HG03469 (cell line): ENCODE results near the gene GOLPH3.
"Not testable (repeated sequence)": the region's sequence is repeated elsewhere in the genome, so short reads cannot be mapped to it uniquely, and the experiment has no call there.

Experiments used
- ATAC-seq: cut with Tn5 transposase; IDR thresholded peaks from one replicate; pipeline ENCODE4 v1.9.1; 2021; ENCODE audit warnings: mild to moderate bottlenecking, moderate library complexity, moderate number of reproducible peaks; ENCODE audit not compliant: unreplicated experiment

Gene GOLPH3

DNA sequence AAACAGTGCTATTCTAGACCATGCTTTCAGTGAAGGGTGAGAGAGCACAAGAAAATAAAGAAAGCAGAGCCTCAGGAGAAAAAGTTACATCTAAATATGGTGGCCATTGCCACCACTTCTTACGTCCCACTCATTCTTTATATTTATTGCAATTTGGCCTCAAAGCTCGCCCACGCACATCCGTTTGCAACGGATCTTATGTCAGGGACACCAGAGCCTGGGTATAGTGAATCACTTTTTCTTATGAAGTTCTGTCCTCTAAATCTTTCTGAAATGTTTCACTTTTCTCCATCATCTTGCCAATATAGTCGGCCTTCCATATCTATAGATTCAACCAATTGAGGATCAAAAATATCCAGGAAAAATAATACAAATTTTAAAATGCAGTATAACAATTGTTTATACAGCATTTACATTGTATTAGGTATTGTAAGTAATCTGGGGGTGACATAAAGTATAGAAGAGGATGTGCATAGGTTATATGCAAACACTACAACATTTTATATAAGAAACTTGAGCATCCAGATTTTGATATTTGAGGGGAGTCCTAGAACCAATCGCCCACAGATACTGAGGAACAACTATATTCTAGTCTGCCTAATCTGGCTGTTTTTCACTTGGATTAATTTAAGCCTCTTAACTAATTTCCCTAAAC is 35.2 kb downstream of the GOLPH3 start:
- ATAC-seq: no peak

DNA sequence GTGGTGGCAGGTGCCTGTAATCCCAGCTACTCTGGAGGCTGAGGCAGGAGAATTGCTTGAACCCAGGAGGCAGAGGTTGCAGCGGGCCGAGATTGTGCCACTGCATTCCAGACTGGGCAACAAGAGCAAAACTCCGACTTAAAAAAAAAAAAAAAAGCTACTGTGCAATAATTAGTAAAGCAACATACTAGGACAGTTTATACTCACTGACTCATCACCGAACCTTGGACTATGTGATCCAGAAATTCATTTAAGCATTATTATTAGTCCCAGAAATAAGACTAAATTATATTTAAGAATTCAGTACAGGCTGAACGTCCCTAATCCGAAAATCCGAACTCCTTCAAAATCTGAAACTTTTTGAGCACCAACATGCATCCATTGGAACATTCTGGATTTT is 37.8 kb downstream of the GOLPH3 start:
- ATAC-seq: no peak

DNA sequence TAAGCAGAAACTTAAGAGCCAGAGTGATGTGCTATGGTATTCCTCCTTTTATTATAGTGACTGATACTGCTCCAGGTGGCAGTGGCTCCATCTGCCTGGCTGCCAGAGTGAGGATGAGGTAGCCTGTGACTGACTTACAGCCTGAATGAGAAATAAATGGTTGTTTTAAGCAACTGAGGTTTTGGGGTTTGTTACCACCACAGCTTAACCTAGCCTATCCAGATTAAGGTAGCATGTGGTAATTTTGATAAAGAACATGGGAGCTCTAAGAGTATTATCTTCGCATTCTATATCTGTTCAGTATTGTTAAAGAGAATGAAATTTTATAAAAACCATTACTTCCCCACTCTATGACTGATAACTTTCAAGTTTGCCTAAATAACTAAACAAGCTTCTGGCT is 39.0 kb downstream of the GOLPH3 start:
- ATAC-seq: no peak

DNA sequence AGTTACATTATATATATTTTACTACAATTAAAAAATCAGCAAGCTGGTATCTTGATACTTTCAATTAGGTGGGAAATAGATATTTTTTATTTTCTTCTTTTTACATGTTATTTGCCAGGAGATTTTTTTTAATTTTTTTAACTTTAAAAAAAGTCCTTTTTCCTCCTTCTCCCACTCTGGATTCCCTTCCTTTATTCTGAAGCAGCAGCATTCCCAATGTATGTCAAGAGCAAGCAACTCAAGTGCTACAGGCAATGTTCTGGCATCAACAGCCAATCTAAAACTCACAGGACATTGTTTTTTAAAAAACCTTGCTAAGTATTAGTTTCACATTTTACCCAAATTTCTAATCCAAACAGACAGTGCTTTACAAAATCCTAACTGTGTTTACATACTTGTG is 41.4 kb downstream of the GOLPH3 start:
- ATAC-seq: no peak

DNA sequence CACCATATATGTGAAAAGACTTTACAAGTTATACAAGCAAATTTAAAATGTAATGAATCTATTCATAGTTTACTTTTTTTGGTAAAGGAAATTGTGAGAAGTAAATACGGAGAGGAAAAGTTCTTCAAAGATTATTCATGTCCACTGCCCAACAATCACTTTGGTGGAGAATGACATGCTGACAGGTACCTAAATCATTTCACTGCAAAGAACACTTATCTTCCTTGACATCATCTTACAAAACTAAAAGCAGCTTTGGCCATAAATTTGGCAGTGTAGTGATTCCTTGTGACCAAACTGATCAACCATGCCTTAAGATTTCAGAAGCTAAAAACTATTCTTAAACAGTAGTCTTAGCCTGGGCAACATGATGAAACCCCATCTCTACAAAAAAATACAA is 42.5 kb downstream of the GOLPH3 start:
- ATAC-seq: no peak

DNA sequence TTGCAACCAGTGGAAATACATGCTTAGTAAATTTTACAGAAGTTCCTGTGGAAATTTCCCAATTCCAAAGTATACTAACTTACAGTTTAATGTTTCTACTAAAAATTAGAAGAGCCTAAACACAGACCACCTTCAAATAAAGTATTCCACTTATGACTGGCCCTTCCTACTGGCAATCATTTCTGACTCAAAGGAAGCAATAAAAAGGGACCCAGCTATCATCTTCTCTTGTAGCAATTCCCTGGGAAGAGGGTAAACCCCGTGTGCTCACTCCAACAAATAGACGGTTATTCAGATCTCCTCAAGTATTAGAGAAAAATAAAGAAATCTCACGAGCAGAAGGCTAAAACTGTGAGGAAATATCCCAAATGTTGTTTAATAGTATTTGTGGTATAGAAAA is 43.3 kb downstream of the GOLPH3 start:
- ATAC-seq: no peak

DNA sequence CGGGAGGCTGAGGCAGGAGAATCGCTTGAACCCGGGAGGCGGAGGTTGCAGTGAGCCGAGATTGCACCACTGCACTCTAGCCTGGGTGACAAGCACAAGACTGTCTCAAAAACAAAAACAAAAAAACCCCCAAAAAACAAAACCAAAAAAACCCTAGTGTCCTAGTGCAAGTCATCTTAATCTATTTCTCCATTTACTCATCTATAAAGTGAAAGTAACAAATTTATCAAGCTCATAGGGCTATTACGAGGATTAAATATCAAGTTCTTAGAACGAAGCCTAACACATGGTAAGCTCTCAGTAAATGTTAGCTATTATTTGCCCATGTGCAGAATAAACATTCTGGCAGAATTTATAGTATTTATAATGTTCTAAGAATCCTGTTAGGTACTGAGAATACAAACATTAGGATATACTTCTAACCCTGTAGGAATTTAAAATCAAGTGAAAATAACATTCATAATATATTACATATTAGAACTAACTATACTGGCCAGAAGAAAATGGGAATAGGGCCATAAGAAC is 45.0 kb downstream of the GOLPH3 start:
- no peak for ATAC-seq

DNA sequence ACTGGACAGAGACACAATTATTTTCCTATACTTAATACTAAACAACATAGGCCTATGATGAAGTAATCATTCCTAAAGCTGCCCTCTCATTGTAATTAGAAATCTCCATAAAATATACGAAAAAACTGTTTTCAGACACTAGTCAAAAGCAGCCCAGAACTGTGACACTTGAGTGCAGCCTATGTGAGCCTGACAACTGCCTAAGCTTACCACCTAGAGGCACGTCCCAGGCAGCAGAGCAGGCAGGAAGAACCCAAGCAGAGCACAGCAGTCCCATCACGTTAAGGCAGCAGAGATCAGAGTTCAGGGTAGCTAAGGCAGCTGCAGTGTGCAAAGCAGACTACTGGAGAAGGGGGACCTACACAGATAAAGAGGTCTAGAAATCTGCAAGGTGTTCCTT is 46.4 kb downstream of the GOLPH3 start:
- no peak for ATAC-seq

DNA sequence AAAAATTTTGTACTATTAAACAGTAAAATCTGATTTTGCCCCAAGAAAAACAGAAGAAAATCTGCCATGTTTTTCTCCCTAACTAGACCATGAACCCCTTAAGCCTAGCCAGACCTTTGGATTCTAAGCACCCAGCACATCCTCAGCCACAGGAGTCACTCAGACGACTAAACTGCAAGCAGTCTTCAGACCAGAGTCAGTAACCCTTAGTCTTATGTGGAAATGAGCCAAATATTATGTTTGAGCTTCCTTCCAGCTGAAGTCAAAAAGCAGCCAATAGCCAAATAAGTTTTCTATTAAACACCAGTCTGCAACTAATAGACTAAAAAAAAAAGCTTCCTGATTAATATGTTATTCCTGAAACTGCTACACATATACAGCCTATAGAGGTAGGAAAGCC is 47.4 kb downstream of the GOLPH3 start:
- no peak for ATAC-seq

DNA sequence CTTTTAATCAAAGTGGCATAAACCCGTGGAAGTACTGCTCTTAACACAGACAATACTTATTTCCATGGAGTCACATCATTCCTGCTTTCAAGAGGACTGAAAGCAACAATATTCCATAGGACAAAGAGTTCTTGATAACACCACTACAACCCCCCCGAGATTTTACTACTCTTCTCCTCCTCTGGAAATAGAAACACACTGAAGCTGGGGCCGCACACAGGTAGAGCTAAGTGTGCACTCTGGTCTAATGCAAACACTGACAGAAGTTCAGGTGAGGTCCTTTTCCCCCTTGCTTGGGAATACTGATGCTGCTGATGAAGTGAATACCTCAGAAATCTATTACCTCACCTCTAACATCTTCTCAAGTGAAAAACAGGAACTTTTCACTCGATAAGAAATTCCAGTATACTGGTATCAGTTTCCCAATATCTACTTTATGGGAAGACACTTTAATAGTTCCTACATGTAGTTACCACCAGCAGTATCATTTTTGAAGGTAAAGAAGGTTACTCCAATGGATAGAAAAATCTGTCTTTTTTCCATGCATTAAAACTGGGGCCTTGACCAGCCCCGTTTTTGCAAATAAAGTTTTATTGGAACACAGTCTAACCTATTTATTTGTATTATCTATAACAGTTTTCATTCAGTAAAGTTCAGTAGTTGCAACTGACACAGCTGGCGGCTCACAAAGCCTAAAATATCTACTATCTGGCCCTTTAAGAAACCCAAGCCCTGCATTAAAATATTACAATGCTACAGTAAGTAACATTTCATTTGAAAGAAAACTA is 50.0 kb downstream of the GOLPH3 start:
- ATAC-seq: no peak

DNA sequence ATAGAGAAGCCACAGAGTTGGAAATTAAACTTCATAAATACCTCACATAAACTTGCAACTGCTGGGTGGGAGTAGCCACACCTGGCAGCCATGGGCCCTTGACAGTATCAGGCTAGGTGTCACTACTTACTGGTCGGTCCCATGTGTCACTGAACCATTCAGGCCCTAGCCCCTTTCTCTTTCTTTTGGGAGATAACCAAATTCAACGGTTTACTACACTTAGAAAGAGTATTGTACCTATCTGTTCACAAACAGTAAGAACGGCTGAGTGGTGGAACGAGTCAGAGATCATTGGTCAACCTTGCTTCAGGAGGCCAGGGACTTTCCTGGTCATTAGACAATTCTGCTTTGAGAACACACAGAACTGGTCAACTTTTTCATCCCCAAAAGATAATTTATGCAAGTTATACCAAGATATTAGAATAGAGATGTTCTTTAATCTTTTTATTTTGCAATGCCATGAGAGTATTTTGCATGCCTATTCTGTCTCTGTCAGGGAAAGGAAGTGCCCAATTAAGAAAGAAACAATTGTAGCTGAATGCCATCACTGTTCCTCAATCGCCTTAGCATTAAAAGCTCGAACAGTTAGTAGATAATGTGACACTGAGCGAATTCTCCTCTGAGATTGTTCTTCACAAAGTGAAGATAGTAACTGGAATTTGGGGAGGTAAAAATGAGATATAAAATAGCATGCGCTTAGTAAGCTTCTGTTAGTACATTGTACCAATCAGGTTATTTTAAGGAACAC is 50.9 kb downstream of the GOLPH3 start:
- ATAC-seq: no peak

DNA sequence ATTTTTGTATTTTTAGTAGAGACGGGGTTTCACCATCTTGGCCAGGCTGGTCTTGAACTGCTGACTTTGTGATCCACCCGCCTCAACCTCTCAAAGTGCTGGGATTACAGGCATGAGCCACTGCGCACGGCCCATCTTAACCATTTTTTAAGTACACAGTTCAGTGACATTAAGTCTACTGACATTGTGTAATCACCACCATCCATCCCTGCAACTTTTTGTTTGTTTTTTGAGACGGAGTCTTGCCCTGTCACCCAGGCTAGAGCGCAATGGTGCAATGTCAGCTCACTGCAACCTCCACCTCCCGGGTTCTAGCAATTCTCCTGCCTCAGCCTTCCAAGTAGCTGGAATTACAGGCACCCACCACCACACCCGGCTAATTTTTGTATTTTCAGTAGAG is 55.2 kb downstream of the GOLPH3 start:
- ATAC-seq: not testable (repeated sequence)

DNA sequence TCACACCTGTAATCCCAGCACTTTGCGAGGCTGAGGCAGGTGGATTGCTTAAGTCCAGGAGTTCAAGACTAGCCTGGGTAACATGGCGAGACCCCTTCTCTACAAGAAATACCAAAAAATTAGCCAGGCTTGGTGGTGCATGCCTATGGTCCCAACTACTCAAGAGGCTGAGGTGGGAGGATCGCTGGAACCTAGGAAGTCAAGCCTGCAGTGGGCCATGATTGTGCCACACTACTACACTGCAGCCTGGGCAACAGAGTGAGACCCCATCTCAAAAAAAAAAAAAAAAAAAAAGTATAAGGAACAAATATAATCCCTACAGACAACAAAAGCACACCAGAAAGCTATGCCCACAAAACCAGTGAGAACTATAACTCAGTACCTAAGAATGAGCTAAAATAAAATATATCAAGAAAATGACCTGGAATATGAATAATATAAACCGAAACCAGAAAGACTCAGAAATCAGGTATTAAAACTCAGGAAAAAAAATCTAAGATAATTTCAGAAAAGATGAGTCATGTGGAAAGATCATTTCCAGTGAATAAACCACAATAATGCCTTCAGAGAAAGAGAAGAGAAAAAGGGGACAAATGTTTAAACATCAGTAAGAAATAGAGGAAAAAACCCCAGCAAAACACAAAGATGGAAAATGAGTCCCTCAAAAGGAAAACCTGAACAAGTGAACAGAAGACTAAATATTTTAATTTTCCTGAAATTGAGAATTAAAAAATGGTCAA is 57.4 kb downstream of the GOLPH3 start:
- ATAC-seq: no peak

DNA sequence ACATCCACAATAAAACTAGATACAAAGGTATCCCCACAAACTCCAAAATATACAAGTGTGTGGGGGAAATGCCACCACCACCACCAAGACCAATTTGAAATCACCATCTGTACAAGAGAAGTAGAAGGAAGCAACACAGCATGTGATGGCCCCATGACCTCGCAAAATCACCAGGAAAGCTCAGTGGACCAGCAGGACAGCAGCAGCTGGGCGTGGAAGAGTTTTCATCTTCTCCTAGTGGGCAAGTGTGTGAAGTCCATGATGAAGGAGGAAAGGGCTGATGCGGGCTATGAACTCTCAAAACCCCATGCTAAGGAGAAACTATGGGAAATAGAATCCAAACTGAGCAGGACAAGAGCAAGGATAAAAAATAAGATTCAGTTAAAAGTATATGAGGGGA is 58.1 kb downstream of the GOLPH3 start:
- no peak for ATAC-seq

DNA sequence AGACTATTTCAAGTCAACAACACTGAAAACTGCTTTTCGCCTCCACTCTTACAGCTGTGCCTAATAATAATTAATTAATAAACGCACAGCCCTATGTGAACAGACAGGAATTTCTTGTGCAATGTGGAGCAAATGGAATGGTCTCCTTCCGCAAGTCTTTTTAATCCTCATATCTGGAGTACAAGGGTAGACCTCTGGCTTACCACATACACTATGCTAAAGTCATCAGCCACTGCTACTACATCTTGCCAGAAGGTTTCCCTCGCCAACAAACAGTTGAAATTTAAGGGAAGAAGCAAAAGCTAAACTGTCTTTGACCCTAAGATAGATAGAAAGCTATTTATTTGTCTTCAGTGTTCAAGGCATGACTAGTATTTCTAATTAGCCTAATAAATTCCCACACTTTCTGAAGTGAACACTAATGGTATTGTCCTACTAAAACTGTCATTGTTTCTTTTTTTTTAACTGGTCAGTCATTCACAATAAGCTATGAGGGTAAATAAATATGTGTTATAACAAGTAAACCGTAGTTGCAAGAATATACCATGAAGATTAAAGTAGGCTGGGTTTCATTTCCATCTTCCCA is 63.9 kb downstream of the GOLPH3 start:
- no peak for ATAC-seq

DNA sequence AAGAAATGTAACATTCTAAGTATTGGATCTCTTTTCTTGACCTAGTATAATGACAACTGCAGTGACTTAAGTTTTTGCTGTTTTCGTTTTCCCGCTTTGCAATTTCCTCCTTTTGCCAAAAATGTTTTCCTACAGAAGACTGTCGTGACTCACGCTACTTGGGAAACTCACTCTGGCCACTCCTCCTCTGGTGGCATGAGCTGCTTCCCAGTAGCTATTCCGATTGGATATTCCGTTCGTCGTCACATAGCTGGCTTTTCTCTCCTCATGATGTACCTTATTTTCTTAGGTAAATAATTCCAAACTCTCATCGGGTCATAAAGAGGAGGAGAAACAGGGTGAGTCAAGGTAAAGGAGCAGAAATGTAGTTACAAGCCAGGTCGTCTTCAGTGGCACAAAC is 64.9 kb downstream of the GOLPH3 start:
- no peak for ATAC-seq

DNA sequence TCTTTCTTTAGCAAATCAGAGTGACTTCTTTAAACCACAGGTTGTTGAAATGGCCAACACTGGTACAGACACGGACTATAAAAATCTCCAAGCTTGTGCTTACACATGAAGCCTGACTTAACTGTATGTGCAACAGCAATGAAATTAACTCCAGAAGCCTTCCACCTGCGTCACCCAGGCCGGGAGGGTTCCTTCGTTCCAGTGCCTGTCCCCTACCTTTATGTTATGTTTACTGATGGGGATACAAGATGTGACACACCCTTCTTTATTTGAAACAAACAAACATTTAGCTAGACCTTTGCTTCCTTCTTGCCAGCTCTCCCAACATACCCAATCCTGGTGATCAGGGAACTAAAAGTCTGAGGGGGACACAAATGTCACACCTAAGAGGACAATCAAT is 66.0 kb downstream of the GOLPH3 start:
- no peak for ATAC-seq

DNA sequence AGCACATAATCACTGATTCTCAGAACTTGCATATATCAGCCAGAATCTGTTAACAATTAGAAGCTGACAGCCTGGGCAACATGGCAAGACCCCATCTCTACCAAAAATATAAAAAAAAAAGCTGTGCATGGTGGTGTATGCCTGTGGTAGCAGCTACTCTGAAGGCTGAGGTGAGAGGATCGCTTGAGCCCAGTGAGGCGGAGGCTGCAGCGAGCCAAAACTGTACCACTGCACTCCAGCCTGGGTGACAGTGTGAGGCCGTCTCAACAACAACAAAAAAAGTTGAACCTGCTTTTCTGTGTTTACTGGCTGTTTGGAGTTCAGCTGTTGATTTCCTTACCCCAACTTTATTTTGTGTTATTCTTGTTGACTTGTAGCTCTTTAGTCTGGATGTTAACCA is 66.8 kb downstream of the GOLPH3 start:
- no peak for ATAC-seq

DNA sequence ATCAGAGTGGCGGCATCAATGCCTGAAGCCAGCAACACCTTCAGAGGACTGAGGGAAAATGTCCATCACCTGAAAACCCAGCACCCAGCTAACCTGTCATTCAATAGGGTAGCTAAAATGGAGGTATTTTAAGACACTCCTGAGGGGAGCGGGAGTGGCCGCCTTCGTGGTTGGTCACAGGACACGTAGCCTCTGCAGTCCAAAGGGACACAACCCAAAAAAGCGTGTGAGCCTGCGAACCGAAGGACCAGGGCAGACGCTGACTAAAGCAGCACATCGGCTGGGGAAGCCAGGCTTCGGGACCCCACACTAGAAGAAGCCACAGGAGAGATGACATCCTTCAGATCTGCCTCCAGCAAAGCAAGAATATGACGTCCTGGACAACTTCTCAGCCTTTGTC is 70.6 kb downstream of the GOLPH3 start:
- no peak for ATAC-seq

DNA sequence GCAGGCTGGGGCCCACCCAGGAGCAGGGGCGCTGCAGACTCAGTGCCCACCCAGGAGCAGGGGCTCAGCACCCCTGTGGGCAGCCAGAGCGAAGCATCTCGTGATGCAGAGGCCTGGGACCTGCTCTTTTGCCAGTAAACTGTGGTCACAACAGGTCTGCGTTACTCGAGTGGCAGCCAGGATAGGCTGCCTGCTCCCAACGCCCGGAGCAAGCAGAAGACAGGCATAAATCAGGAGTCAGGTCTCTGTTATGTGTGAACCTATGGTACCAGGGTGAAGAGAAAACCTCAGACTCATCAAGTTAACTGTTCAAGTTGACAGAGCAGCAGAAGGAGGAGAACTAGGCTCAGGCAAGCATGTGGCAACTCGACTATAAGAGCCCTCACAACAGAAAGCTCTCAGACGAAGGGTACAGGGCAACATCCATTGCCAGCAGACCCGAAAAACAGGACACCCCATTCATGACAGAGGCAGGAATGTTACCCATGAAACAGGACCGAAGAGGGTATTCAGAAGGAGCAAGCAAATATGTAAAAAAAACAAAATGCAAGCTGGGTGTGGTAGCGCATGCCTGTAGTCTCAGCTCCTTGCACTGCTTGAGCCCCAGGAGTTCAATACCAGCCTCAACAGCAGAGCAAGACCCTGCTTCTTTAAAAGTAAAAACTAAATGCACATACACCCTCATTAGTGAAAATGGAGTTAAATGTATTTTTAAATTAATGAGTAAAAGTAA is 71.7 kb downstream of the GOLPH3 start:
- ATAC-seq: no peak
